ENCODE measurements around the gene MTARC2.

GRCh38 chr1:220817907-220818306 is 69.8 kb downstream of the MTARC2 start:
- TF ChIP-seq CTCF (conservative IDR thresholded peaks at IDR 0.05; ENCODE audit: low read depth, low read length) (no peak), ELK1 (IDR thresholded peaks at IDR 0.05; ENCODE audit: borderline replicate concordance, low read depth, low read length) (no peak), CEBPB (IDR thresholded peaks at IDR 0.05; ENCODE audit: low read depth, low read length) (no peak), MXI1 (IDR thresholded peaks at IDR 0.05; ENCODE audit: borderline replicate concordance, low read depth, low read length) (no peak)
